Kidney tubule cell (primary cell): ENCODE data around the gene TTC27.

Experiments
- DNase-seq: peaks from one replicate; pipeline ENCODE4 v3.0.0-alpha.2; 2018; ENCODE audit warnings: low spot score

Gene TTC27

GRCh38 chr2:32755666-32756065, 127.8 kb downstream of the TTC27 start:
- DNase-seq = no peak

- no peak for DNase-seq
Measured at GRCh38 chr2:32756074-32756727, 128.4 kb downstream of the TTC27 start.

GRCh38 chr2:32758232-32758631, 130.4 kb downstream of the TTC27 start:
- DNase-seq = no peak

- DNase-seq = no peak
Measured at GRCh38 chr2:32760628-32761027, 132.8 kb downstream of the TTC27 start.

- no peak for DNase-seq
Measured at GRCh38 chr2:32768387-32769174, 140.7 kb downstream of the TTC27 start.

- no peak for DNase-seq
Measured at GRCh38 chr2:32770360-32770759, 142.5 kb downstream of the TTC27 start.

- peak; percentile 51 for DNase-seq
Measured at GRCh38 chr2:32772638-32773447, 145.0 kb downstream of the TTC27 start.

- no peak for DNase-seq
Measured at GRCh38 chr2:32773448-32773808, 145.6 kb downstream of the TTC27 start.

- no peak for DNase-seq
Measured at GRCh38 chr2:32775954-32776353, 148.1 kb downstream of the TTC27 start.

- DNase-seq = no peak
Measured at GRCh38 chr2:32777714-32778113, 149.9 kb downstream of the TTC27 start.

GRCh38 chr2:32780961-32781360, 153.1 kb downstream of the TTC27 start:
- no peak for DNase-seq

GRCh38 chr2:32783469-32783868, 155.6 kb downstream of the TTC27 start:
- DNase-seq = no peak

GRCh38 chr2:32783933-32784332, 156.1 kb downstream of the TTC27 start:
- DNase-seq = no peak

GRCh38 chr2:32787207-32787606, 159.4 kb downstream of the TTC27 start:
- no peak for DNase-seq

- no peak for DNase-seq
Measured at GRCh38 chr2:32788114-32788513, 160.3 kb downstream of the TTC27 start.

- DNase-seq = no peak
Measured at GRCh38 chr2:32792416-32792815, 164.6 kb downstream of the TTC27 start.

GRCh38 chr2:32798829-32799228, 171.0 kb downstream of the TTC27 start:
- peak; percentile 3 for DNase-seq

- no peak for DNase-seq
Measured at GRCh38 chr2:32801741-32802140, 173.9 kb downstream of the TTC27 start.

GRCh38 chr2:32802877-32803276, 175.0 kb downstream of the TTC27 start:
- no peak for DNase-seq

- no peak for DNase-seq
Measured at GRCh38 chr2:32804205-32804604, 176.4 kb downstream of the TTC27 start.

- DNase-seq = peak; percentile 62
Measured at GRCh38 chr2:32805104-32806095, 177.6 kb downstream of the TTC27 start.

GRCh38 chr2:32806857-32807256, 179.0 kb downstream of the TTC27 start:
- peak; percentile 50 for DNase-seq
